ENCODE measurements around the gene TBPL1.
A peak's percentile ranks its signal among the peaks of the same experiment; 100 is the strongest.
"Not testable (repeated sequence)": the region's sequence is repeated elsewhere in the genome, so short reads cannot be mapped to it uniquely, and the experiment has no call there.

TBPL1 gene

DNA sequence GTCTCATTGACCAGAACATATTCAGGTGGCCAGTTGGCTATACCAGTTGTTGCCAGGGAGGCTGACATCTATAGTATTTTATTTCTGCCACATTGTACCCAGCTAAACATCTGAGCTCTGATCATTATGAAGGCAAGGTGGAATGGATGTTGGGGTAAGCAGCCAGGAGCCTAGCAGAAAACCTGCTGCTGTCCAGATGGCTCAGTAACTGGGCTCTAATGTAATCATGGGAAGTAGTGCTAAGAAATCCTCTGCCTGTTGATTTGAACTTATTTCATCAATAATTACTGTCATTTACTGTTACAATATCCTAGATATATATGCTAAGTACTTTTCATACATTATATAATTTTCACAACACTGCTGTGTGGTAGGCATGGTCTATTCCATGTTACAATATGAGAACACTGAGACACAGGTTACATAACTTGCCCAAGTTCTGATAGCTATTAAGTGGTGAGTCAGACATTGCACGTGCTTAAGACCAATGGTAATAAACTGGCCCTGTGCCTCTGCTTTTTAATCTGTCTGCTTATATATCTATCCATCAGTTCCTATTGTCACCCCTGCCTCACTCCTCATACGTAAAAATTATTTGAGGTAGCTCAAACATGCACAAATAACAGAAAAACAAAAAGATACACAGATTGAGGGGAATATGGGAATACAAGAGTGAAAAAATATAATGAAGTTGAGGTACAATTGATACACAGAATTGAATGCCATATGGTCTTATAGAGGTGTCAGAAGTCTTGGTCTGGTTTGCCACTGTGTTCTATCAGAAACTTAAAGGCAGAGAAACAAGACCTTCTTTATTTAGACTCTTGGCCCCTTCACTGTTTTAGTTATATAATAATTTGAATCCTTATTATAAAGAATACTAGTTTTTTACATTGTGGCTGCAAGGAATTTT lies 25.2 kb downstream of the TBPL1 start:
- DNase-seq, result no peak

DNA sequence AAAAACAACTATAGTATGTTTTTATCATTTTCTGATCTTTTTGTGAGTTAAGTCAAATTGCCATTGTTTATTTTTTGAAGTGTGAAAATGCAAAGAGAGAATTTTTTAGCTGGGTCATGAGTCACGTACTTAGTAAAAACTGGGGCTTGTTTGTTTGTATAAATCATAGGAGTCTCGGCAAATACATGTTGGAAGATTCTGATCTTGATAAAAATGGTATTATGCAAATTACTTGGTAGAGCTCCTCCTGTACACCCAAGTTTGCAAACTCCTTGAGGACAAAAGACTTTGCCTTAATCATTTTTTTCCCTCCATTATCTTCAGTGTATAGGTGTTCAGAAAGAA lies 25.8 kb downstream of the TBPL1 start:
- DNase-seq, result no peak

DNA sequence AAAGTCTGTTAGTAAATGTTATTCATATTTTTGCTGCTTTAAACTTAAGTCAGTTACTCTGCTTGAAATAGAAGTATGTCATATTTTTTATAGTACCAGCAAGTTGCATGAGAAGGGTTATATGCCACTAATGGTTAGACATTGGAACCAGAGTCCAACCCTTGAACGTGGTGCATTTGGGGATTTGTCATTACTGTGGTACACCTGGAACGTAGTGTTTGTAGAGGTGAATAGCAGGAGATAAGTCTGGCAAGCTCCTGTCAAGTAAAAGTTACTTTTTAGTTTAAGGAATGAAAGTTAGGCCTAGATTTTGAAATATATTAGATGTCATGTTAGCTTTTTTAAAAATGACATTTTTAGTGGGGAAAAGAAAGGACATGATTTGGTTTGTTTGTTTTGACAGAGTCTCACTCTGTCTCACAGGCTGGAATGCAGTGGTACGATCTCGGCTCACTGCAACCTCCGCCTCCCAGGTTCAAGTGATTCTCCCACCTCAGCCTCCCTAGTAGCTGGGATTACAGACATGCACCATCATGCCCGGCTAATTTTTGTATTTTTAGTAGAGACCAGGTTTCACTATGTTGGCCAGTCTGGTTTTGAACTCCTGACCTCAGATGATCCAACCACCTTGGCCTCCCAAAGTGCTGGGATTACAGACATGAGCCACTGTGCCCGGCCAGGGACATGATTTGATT lies 26.4 kb downstream of the TBPL1 start:
- not testable (repeated sequence) for DNase-seq

DNA sequence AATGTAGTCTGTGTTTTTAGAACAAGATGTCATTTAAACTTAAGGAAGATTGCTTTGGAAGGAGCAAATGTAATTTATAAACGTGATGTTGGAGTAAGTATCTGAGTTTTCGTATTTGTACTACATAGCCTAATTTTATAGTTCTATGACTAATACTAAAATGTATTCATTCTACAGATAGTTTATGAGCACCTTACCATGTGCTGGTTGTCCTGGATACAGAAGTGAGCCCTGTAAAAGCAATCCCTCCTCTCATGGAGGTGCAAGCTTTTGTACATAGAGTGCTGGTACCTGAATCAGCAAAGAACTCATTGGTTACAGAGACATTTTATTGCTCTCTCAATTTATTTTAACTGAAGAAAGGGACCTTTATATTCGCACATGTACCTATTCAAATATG lies 27.1 kb downstream of the TBPL1 start:
- DNase-seq, result no peak

DNA sequence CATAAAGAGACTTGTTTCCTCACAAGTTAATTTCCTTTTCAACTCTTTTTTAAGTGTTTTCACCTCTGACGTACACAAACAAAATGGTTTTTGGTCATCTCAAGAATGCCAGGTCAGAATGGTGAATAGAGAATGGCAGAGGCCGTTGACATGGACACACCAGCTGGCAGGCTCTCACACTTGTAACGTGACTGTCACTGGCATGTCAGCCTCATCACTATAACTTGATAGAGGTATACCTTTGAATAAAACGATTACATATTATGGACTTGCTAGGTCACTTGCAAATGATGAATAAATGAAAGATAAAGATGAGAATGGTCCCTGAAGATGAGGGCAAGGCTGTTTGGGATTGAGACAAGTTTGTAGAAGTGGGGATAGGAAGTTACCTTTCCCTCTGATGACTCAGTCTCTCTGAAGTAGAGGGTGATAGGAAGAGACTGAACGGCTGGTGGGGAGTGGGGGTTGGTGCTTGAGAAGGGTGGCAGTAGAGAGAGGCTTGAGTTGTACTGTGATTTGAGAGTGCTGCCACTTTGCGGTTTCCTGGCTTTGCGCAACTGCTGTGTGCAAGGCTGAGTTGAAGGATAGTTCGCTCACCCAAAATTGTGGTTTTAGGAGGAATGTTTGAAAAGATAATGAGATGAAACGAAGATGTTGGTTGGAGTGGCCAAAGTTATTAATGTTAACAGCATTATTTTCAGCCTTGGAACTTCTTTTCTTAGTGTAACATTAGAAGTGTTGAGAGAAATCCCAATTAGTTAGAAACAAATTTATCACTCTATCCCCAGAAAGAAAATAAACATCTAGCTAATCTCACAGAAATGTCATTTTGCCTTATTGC lies 30.3 kb downstream of the TBPL1 start:
- no peak for DNase-seq

DNA sequence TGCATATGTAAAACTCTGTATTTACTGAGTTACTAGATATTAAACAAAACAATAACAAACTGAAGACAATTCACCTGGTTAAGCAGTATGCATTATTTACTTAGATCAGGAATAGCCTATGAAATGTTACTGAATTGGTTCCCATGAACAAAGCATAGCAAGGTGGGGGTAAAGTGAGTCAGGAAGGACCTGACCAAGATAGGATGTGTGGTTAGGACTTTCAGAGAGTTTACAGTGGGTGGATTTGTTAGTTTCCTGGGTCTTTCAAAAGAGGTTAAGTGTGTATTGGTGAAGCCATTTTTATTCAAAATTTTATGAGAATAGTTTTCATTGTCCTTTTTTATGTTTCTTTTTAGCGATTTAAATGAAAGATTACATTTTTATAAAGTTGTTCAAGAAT lies 32.9 kb downstream of the TBPL1 start:
- DNase-seq, result no peak

DNA sequence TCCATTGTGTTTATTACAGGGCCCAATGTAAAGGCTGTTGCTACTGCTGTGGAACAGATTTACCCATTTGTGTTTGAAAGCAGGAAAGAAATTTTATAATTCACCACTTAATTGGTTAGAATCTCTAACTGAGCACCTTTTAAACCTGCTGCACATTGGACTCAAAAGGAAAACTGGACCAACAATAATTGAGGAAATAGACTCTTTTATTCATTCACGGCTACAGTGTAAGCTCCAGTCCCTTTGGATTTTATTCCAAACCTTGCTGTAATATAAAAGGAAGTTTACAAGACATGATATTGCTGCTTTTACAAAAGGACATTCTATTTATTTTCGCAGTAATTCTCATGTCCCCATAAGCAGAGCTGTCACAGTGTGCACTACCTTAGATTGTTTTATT lies 33.9 kb downstream of the TBPL1 start:
- DNase-seq, result no peak

DNA sequence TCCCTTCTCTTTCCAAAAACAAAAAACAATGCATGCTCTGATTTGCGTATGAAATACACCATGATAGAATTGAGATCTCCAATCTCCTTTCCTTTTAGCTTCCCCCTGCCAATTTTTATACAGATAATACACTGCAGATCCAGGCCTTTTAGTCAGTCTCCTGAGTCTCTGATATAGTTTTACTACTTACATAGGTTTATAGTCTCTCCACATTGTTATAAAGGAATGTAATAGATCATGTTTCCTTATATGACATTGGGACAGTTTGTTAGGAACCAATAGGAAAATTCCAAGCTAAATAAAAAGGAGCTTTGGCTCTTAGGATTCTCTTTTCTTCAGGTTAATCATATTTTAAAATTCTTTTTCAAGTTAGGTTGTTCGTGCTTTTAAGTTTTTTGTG lies 36.5 kb downstream of the TBPL1 start:
- DNase-seq, result no peak

DNA sequence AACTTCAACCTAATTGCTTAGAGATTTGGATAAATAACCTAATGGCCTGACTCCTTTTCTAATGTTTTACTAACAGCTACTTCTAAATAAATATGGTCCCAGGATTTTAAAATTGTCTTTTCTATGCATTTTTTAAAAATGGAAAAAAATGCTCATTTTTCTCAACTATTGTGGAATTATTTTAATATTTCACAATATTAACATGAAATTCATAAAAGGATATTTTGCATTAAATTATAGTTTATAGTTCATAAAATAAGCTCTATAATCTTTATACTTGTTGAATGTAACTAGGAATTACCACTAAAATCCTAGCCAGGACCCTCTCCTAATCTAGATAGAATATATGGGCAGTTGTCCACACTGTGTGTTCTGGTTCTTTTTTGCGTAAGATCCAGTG lies 37.3 kb downstream of the TBPL1 start:
- no peak for DNase-seq

DNA sequence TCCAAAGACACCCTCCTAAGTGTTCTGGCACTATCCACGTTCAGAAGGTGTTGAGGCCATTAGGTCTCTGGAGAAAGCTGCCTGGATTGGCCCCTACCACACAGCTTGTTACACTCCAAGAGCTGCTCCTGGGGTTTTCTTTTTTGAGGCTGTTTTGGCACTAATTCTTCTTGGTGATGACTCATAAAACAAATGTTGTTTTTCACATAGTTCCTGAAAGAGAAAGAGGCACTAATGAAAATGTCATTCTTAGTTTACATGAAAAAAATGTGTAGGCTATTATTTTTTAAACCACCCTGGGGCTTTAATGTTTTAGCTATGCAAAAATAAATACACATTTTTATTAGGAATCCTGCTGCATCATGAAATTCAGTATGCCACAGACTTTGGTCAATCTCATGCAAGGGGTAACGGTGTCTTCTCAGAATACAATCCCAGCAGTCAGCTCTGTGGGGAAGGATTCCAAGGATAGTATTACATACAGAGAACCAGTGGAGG lies 38.1 kb downstream of the TBPL1 start:
- DNase-seq, result no peak

DNA sequence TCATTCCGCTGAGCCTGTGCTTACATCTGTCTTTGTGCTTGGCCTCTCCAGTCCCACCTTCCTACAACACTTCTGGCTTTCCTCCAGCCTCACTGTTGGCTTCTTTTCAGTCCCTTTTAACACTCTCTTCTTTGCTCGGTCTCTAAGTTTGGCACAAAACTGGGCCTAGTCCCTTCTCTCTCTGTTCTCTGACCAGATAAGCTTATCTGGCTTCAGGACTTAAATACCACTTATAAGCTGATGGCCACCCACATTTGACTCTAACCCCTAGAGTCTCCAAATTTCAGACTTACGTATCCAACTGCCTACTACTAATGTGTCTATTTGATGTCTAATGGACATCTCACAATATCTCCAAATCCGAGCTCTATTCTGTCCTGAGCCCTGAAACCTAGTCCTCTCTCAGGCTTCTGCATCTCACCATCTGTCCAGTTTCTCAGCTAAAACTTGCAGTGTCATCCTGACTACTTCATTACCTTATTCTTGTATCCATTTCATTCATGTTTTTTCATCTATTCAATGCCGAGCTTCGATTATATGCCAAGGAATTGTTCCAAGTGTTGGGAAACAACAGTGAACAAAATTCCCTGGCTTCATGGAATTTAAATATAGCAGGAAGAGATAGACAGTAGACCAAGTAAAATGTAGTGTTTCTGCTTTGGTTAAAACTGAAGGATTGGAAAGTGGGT lies 40.1 kb downstream of the TBPL1 start:
- no peak for DNase-seq

DNA sequence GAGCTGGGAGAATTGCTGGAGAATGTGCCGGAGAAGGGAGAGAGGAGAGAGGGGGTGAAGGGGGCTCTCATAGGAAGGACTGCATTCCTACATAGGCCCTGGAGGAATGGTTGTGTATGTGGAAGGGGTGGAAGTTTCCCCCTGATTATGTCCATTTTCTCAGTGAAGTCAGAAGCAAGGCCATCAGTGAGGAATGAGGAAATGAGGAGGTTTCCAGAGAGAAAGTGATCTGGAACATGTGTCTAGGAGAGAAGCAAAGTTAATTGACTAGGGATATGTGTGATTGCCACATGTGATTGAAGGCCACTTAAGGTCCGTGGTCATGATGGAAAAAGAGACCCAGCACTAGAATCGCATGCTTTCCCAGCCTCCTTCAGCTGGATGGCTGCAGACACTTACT lies 42.3 kb downstream of the TBPL1 start:
- DNase-seq, result no peak

DNA sequence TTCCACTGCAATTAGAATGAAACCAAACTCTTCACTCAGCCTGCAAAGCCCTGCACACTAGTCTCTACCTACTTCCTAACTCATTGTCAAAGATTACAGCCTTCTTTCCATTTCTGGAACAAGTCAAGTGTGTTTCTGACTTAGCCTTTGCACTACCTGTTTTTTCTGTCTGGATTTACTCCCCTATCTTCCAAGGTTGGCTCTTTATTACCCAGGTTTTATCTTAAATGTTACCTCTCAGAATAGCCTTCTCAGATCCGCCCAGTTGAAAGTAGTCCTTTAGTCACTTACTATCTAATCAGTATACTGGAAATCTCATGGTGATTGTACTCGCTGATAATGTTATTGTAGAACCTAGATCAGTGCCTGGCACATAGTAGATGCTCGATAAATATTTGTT lies 42.7 kb downstream of the TBPL1 start:
- DNase-seq, result no peak

DNA sequence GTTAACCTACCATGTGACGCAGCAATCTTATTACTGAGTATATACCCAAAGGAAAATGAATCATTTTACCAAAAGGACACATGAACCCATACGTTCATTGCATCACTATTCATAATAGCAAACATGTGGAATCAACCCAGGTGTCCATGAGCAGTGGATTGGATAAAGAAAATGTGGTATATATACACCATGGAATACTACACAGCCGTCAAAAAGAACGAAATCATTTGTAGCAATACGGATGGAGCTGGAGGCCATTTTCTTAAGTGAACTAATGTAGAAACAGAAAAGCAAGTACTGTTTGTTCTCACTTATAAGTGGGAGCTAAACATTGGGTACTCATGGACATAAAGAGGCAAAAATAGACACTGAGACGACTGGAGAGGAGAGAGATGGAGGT lies 44.2 kb downstream of the TBPL1 start:
- no peak for DNase-seq

DNA sequence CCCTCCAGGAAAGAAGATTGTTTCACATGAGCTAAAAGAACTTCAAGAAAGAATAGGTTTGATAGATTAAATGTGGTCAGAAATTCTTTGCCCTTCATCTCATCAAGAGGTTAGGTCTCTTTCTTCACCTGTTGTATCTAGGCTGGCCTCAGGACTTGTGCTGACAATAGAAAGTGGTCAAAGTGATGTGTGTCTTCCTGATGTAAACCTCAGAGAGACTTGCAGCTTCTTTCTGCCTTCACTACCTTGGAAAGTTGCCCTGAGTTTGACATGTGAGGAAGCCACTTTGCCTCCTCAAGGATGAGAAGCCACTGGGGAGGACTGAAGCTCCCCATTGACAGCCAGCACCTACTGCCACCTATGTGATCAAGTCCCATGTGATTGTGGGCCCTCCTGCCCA lies 46.3 kb downstream of the TBPL1 start:
- no peak for DNase-seq

DNA sequence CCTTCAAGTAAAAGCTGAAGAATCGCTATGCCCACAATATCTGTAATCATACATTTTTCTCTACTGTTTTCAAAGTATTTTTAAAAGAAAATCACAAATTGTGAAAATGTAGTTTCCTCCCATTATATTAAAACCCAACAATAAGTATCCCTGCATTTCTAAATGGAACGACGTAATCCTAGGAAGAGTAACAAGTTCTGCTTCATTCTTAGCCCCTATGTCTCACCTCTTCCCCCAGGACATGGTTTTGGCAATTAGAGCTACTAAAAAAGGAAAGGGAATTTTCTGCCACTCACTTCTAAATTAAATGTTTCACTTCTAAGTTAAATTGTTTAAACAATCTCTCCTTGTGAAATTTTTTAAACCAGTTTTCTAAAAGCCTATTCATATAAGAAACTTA lies 47.4 kb downstream of the TBPL1 start:
- no peak for DNase-seq

DNA sequence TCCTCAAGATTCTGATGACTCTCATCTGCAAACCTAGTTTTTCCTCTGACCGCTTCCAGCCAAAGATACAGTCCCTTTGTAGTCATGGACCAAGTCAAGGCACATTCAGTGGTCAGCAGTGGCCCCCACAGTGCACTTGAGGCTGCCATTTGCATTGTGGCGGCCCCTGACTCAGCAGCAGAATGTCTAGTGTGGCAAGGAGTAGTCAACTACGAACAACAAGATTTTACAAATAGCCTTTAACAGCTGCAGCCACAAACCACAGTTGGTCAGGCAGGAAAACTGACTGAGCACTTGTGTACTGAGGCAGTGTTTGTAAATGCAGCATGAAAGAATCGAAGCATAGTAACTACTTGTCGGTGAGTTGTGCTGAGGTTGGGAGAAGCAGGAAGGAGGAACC lies 49.8 kb downstream of the TBPL1 start:
- peak; percentile 47 for DNase-seq

DNA sequence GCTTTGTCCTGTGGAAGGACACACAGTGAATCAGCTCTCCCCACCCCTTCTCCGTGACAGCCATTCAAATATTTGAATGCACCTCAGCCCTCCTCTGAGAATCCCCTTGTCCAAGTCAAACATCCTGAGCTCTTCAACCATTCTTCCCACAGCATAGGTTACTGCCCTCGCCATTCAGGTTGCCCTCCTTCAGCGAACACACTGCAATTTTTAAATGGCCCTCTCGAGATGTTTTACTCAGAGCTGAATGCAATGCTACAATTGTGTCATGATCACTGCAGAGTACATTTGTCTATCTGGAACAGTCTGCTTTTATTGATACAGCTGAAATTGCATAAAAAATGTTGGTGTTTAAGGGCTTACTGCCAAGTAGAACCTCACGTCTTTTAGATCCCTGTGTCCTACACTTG lies 50.5 kb downstream of the TBPL1 start:
- peak; percentile 92 for DNase-seq

DNA sequence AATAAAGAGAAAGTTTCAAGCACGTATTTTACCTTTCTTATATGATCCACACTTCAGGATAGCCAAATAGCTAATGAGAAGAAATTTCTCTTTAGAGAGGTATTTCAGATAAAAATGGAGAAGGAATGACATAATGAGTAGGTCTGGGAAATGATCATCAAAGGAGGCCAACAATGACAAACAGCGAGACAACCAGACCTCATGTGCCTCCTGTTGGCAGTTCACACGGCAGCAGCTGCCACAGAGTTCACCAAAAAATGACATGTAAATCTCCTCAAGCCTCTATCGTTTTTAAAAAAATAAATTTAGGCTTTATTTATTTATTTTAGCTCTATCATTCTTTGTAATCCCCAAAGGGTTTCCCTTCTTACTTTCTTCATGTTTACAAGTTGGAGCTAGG lies 51.7 kb downstream of the TBPL1 start:
- DNase-seq, result peak; percentile 23

DNA sequence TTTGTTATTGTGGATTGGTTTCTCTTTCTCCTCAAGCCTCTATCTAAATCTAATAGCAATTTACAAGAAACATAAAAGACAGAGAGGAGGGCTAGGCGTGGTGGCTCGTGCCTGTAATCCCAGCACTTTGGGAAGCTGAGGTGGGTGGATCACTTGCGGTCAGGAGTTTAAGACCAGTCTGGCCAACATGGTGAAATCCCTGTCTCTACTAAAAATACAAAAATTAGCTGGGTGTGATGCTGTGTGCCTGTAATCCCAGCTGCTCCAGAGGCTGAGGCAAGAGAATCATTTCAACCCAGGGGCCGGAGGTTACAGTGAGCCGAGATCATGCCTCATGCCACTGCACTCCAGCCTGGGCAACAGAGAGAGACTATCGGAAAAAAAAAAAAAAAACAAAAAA lies 52.8 kb downstream of the TBPL1 start:
- DNase-seq, result no peak

DNA sequence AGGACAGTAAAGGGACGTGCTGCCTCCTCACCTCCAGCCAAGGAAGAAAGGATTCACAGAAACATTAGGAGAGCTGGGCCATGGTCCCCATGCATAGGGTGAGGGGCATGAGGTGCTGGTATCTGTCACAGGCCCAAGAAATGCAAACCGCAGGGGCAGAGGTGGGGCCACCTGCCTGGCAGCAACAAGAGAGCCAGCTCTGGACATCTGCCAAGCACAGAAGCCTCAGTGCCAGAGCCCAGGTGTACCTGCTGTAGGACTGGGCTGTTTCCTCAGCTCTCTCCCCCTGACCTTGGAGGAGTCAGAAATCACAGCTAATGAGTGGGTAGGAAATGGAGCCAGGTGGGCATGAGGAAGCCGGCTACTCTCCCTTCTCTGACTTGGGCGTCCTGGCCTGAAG lies 54.1 kb downstream of the TBPL1 start:
- DNase-seq, result peak; percentile 50

DNA sequence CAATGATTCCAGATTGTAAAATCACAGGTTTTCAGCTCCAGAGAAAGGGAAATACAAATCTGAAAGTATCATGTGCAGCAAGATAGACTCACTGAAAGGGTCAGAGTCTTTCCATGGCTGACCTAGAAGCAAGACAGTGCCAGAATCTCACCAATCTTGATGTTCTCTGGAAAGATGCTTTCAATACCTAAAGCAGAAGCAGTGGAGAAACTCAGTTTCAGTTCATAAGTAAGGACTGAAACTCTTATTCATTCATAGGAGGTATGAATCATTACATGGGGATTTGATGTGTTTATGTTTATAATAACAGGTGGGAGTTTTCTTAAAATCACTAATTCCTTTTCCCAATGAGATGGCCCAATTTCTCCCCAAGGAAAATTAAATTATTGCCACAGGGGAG lies 56.9 kb downstream of the TBPL1 start:
- no peak for DNase-seq

DNA sequence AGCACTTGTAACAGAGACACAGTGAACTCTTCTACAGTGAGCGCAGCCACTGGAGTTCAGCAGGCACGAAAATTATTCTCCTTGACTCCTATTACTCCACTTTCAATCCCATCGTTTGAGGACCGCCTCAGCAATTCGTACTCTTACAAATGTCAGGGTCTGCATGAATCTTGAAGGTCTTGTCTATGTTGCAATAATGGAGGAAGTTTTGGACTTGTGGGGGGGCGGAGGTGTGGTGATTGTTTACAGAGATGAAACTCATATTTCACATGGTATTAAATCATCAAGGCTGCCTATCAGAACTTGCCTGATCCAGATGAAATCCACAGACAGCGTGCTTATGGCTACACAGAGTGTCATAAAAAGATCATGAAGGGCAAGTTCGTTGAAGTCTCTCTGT lies 57.4 kb downstream of the TBPL1 start:
- no peak for DNase-seq

Measured in NCI-H1092 treated with DMSO at 0.1 percent for 48 hours (cell line).